Embryonic facial prominence (tissue), 1 donor: ENCODE results near the gene FBXL7.
"Not testable (repeated sequence)": the region's sequence is repeated elsewhere in the genome, so short reads cannot be mapped to it uniquely, and the experiment has no call there.

Experiments used
- DNase-seq: peaks from one replicate; pipeline ENCODE4 v3.0.0-alpha.2; 2016; ENCODE audit errors: extremely low spot score

Gene FBXL7

GRCh38 chr5:15803280-15803679 is 303.3 kb downstream of the FBXL7 start:
- no peak for DNase-seq

GRCh38 chr5:15806613-15807012 is 306.6 kb downstream of the FBXL7 start:
- no peak for DNase-seq

GRCh38 chr5:15807248-15807647 is 307.3 kb downstream of the FBXL7 start:
- no peak for DNase-seq

GRCh38 chr5:15807871-15808270 is 307.9 kb downstream of the FBXL7 start:
- DNase-seq, result no peak

- no peak for DNase-seq
Measured at GRCh38 chr5:15808577-15808976, 308.6 kb downstream of the FBXL7 start.

GRCh38 chr5:15819617-15820016 is 319.6 kb downstream of the FBXL7 start:
- no peak for DNase-seq

GRCh38 chr5:15821506-15821905 is 321.5 kb downstream of the FBXL7 start:
- no peak for DNase-seq

- no peak for DNase-seq
Measured at GRCh38 chr5:15823398-15823797, 323.4 kb downstream of the FBXL7 start.

- no peak for DNase-seq
Measured at GRCh38 chr5:15827741-15828140, 327.8 kb downstream of the FBXL7 start.

- DNase-seq, result no peak
Measured at GRCh38 chr5:15831408-15831807, 331.4 kb downstream of the FBXL7 start.

- DNase-seq, result no peak
Measured at GRCh38 chr5:15833365-15833764, 333.4 kb downstream of the FBXL7 start.

GRCh38 chr5:15834596-15835245 is 334.7 kb downstream of the FBXL7 start:
- no peak for DNase-seq

GRCh38 chr5:15835514-15835913 is 335.5 kb downstream of the FBXL7 start:
- no peak for DNase-seq

GRCh38 chr5:15837551-15838289 is 337.7 kb downstream of the FBXL7 start:
- DNase-seq, result no peak

- DNase-seq, result no peak
Measured at GRCh38 chr5:15844253-15844652, 344.3 kb downstream of the FBXL7 start.

- DNase-seq, result no peak
Measured at GRCh38 chr5:15844871-15845270, 344.9 kb downstream of the FBXL7 start.

GRCh38 chr5:15850536-15850935 is 350.6 kb downstream of the FBXL7 start:
- DNase-seq, result no peak

- no peak for DNase-seq
Measured at GRCh38 chr5:15850939-15851341, 351.0 kb downstream of the FBXL7 start.

- no peak for DNase-seq
Measured at GRCh38 chr5:15852217-15852616, 352.2 kb downstream of the FBXL7 start.

- DNase-seq, result no peak
Measured at GRCh38 chr5:15852949-15853348, 353.0 kb downstream of the FBXL7 start.

- DNase-seq, result no peak
Measured at GRCh38 chr5:15858326-15858725, 358.3 kb downstream of the FBXL7 start.

GRCh38 chr5:15864536-15865215 is 364.7 kb downstream of the FBXL7 start:
- DNase-seq, result no peak

- not testable (repeated sequence) for DNase-seq
Measured at GRCh38 chr5:15872259-15872658, 372.3 kb downstream of the FBXL7 start.
